HepG2 (cell line): Measurements from ENCODE around the gene SLC43A1. TPM values are rescaled to one million over a fixed set of nuclear protein-coding genes. Genes with fewer than 3 reads are reported as not detected.

Experiments used
- FLYWCH1 ChIP-seq: sonication (generic); formaldehyde crosslinking; IDR thresholded peaks from 2 replicates; pipeline ENCODE4 v1.8.1; 2023; ENCODE audit warnings: mild to moderate bottlenecking, missing genetic modification reagents
- GABPB1 ChIP-seq: IDR thresholded peaks from 2 replicates; pipeline ENCODE4 v1.6.1; 2016; ENCODE audit warnings: mild to moderate bottlenecking, missing genetic modification reagents, moderate library complexity, missing compliant biosample characterization
- HMG20B ChIP-seq: conservative IDR thresholded peaks from 2 replicates; pipeline ENCODE4 v1.6.1; 2016; ENCODE audit warnings: missing genetic modification reagents, missing compliant biosample characterization
- ISX ChIP-seq: sonication (generic); formaldehyde crosslinking; conservative IDR thresholded peaks from 2 replicates; pipeline ENCODE4 v1.5.0; 2020; ENCODE audit warnings: missing genetic modification reagents
- JUNB ChIP-seq: sonication (generic); formaldehyde crosslinking; IDR thresholded peaks from 2 replicates; pipeline ENCODE4 v1.8.0; 2022; ENCODE audit warnings: missing genetic modification reagents, mild to moderate bottlenecking, borderline replicate concordance
- NR3C1 ChIP-seq: sonication (generic); formaldehyde crosslinking; IDR thresholded peaks from 2 replicates; pipeline ENCODE4 v1.4.0; 2020; ENCODE audit warnings: missing genetic modification reagents
- PTBP1 ChIP-seq: fragments of 200-400 bp; formaldehyde crosslinking; IDR thresholded peaks from 2 replicates; pipeline ENCODE4 v1.6.1; 2018; ENCODE audit warnings: low read length, low read depth; ENCODE audit not compliant: poor library complexity, severe bottlenecking
- RAD21 ChIP-seq: fragments of 450-650 bp; formaldehyde crosslinking; IDR thresholded peaks from 2 replicates; pipeline ENCODE4 v1.5.0; 2020; ENCODE audit warnings: mild to moderate bottlenecking
- TFAP4 ChIP-seq: sonication (generic); IDR thresholded peaks from 2 replicates; pipeline ENCODE4 v1.6.1; 2016; ENCODE audit warnings: low read depth, borderline replicate concordance
- ZBTB1 ChIP-seq: sonication (generic); formaldehyde crosslinking; IDR thresholded peaks from 2 replicates; pipeline ENCODE4 v1.4.0; 2020; ENCODE audit warnings: missing genetic modification reagents, borderline replicate concordance
- ZBTB7A ChIP-seq: sonication (generic); formaldehyde crosslinking; IDR thresholded peaks from 2 replicates; pipeline ENCODE4 v1.8.0; 2022; ENCODE audit warnings: mild to moderate bottlenecking, missing genetic modification reagents
- ZNF160 ChIP-seq: sonication (generic); formaldehyde crosslinking; IDR thresholded peaks from 2 replicates; pipeline ENCODE4 v1.8.0; 2022; ENCODE audit warnings: mild to moderate bottlenecking, inconsistent platforms, missing genetic modification reagents
- ZNF292 ChIP-seq: sonication (generic); formaldehyde crosslinking; IDR thresholded peaks from 2 replicates; pipeline ENCODE4 v1.8.1; 2022; ENCODE audit warnings: mild to moderate bottlenecking, low read depth, missing genetic modification reagents, borderline replicate concordance
- ZNF362 ChIP-seq: sonication (generic); formaldehyde crosslinking; IDR thresholded peaks from 2 replicates; pipeline ENCODE4 v1.4.0; 2020; ENCODE audit warnings: missing genetic modification reagents, mild to moderate bottlenecking, borderline replicate concordance
- ZNF451 ChIP-seq: sonication (generic); formaldehyde crosslinking; IDR thresholded peaks from 2 replicates; pipeline ENCODE4 v1.5.0; 2020; ENCODE audit warnings: mild to moderate bottlenecking, missing genetic modification reagents
- ZNF552 ChIP-seq: sonication (generic); formaldehyde crosslinking; IDR thresholded peaks from 2 replicates; pipeline ENCODE4 v1.9.0; 2022; ENCODE audit warnings: missing genetic modification reagents, mild to moderate bottlenecking, borderline replicate concordance
- ZNF678 ChIP-seq: sonication (generic); formaldehyde crosslinking; IDR thresholded peaks from 2 replicates; pipeline ENCODE4 v1.4.0; 2020; ENCODE audit warnings: mild to moderate bottlenecking, missing genetic modification reagents
- ZNF891 ChIP-seq: sonication (generic); formaldehyde crosslinking; IDR thresholded peaks from 2 replicates; pipeline ENCODE4 v1.5.0; 2020; ENCODE audit warnings: mild to moderate bottlenecking, missing genetic modification reagents
- polyA plus RNA-seq, 8 experiments: library from polyadenylated mRNA; depleted of rRNA in 3 of 8; stranded (reverse) in 7 of 8; unstranded in 1 of 8; fragments of >200 nt; fragmentation: Illumina TruSeq in 4 of 8; extraction: Trizol in 4 of 8; gene quantifications; 2 replicates each; pipeline versions ENCODE4 v1.2.1 to v1.2.3, GENCODE V29; 2011 to 2016; ENCODE audit warnings: low read depth in 4 of 8, missing spikeins in 1 of 8, mixed read lengths in 1 of 8; ENCODE audit not compliant: insufficient read depth in 1 of 8
- total RNA-seq, 5 experiments: library from RNA; depleted of rRNA; stranded (reverse); fragments of >200 nt; fragmentation: Illumina TruSeq; extraction: Trizol; gene quantifications; 2 replicates each; pipeline ENCODE4 v1.2.3, GENCODE V29; 2016; ENCODE audit warnings: low read depth in 1 of 5
- TF ChIP-seq, protein P1 (sequence below): sonication (generic); formaldehyde crosslinking; IDR thresholded peaks from 2 replicates; pipeline ENCODE4 v1.4.0; 2020; ENCODE audit warnings: mild to moderate bottlenecking, low read depth, missing genetic modification reagents
- TF ChIP-seq, protein P2 (sequence below): sonication (generic); formaldehyde crosslinking; IDR thresholded peaks from 2 replicates; pipeline ENCODE4 v1.9.0; 2022; ENCODE audit warnings: missing genetic modification reagents, mild to moderate bottlenecking, borderline replicate concordance
- TF ChIP-seq, protein P3 (sequence below): sonication (generic); formaldehyde crosslinking; IDR thresholded peaks from 2 replicates; pipeline ENCODE4 v1.5.1; 2020; ENCODE audit warnings: mild to moderate bottlenecking, moderate library complexity, missing genetic modification reagents

Gene SLC43A1
- total and polyA plus RNA-seq, 2 of the 13 experiments (the other 11 are each of a cell fraction or from before 2014, with no cell fraction given): 72.3 to 87.6 TPM

DNA sequence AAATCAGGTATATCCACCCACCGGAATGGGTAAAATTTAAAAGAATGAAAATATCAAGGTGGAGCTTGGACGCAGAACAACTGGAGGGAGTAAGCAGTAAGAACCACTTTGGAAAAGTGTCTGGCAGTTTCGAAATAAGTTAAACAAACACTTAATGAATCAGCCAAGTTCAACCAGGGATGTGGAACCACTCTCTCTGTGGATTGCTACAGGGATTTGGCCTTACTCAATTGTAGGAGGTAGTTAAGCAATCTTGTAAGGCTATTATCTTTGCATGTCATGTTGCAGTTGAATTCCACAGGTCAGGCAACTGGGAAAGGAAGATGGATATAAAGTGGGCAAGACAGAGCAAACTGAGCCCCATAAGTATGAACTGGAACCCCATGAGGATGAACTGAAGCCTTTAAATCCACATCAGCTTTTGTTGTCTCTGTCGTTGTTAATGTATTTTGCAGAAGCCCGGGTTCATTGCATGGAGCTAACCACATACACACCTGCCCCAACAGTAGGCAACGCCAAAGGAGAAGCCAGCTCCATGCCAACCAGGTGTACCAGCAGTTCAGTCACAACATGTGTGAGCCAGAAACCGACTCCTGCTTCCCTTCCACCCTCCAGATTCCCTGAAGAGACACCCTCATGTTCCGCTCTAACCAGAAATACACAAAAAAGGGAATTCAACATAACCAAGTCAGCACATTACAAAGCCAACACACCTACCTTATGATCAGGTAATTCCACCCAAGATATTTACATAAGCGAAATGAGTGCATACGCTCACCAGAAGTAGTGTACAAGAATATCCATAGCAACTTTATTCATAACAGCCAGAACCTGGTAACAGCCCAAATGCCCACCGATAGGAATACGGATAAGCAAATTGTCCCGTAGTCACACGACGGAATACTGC lies 80.6 kb downstream of the SLC43A1 start (continued):
- no peak for TF ChIP-seq TFAP4
- TF ChIP-seq PTBP1: no peak
- peak; percentile 64; the same call in 1 of the 2 replicates for TF ChIP-seq JUNB (CRISPR knock-in tag)
- TF ChIP-seq, protein P1, sequence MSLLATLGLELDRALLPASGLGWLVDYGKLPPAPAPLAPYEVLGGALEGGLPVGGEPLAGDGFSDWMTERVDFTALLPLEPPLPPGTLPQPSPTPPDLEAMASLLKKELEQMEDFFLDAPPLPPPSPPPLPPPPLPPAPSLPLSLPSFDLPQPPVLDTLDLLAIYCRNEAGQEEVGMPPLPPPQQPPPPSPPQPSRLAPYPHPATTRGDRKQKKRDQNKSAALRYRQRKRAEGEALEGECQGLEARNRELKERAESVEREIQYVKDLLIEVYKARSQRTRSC (CRISPR knock-in tag): no peak
- TF ChIP-seq ISX (CRISPR knock-in tag): no peak
- no peak for TF ChIP-seq FLYWCH1 (CRISPR knock-in tag)
- TF ChIP-seq HMG20B (CRISPR knock-in tag): peak; percentile 67; the same call in 1 of the 2 replicates
- TF ChIP-seq ZNF292 (CRISPR knock-in tag): peak; percentile 65; the same call in 1 of the 2 replicates
- peak; percentile 24; the same call in 1 of the 2 replicates for TF ChIP-seq ZNF362
- no peak for TF ChIP-seq RAD21 (CRISPR knock-in tag)
- TF ChIP-seq ZNF160 (CRISPR knock-in tag): no peak
- TF ChIP-seq, protein P2, sequence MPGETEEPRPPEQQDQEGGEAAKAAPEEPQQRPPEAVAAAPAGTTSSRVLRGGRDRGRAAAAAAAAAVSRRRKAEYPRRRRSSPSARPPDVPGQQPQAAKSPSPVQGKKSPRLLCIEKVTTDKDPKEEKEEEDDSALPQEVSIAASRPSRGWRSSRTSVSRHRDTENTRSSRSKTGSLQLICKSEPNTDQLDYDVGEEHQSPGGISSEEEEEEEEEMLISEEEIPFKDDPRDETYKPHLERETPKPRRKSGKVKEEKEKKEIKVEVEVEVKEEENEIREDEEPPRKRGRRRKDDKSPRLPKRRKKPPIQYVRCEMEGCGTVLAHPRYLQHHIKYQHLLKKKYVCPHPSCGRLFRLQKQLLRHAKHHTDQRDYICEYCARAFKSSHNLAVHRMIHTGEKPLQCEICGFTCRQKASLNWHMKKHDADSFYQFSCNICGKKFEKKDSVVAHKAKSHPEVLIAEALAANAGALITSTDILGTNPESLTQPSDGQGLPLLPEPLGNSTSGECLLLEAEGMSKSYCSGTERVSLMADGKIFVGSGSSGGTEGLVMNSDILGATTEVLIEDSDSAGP (CRISPR knock-in tag): no peak
- TF ChIP-seq ZNF891 (CRISPR knock-in tag): no peak
- TF ChIP-seq ZNF451 (CRISPR knock-in tag): no peak
- TF ChIP-seq, protein P3, sequence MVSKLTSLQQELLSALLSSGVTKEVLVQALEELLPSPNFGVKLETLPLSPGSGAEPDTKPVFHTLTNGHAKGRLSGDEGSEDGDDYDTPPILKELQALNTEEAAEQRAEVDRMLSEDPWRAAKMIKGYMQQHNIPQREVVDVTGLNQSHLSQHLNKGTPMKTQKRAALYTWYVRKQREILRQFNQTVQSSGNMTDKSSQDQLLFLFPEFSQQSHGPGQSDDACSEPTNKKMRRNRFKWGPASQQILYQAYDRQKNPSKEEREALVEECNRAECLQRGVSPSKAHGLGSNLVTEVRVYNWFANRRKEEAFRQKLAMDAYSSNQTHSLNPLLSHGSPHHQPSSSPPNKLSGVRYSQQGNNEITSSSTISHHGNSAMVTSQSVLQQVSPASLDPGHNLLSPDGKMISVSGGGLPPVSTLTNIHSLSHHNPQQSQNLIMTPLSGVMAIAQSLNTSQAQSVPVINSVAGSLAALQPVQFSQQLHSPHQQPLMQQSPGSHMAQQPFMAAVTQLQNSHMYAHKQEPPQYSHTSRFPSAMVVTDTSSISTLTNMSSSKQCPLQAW: no peak
- no peak for TF ChIP-seq ZNF552 (CRISPR knock-in tag)
- TF ChIP-seq NR3C1 (CRISPR knock-in tag): no peak
- no peak for TF ChIP-seq ZBTB7A (CRISPR knock-in tag)
- no peak; the same call in 1 of the 2 replicates for TF ChIP-seq GABPB1
- TF ChIP-seq ZBTB1: no peak
- TF ChIP-seq ZNF678 (CRISPR knock-in tag): no peak
